ENCODE results near the gene CEACAM4. TPM values are rescaled to one million over a fixed set of nuclear protein-coding genes. Genes with fewer than 3 reads are reported as not detected.
"Not testable (repeated sequence)": the region's sequence is repeated elsewhere in the genome, so short reads cannot be mapped to it uniquely, and the experiment has no call there.

The CEACAM4 gene
- total and polyA plus RNA-seq, 2 donors (not counting 1 experiment from before 2014, with no cell fraction given): not detected

GRCh38 chr19:41668315-41668714 is 41.4 kb upstream of the CEACAM4 start:
- Histone ChIP-seq H3K9me3 (ENCODE audit: control insufficient read depth, insufficient read depth, low read depth, low read length) (no peaks in the 10 kb centered on the region), H3K4me3 (replicated peaks in 1 of 4; ENCODE audit: control extremely low read depth in 1 of 4, insufficient read depth in 1 of 4, low read depth in 3 of 4, low read length in 4 of 4) (no peak overlapping the region), H3K4me2 (ENCODE audit: extremely low read depth, insufficient read depth, low read length) (no peak overlapping the region), H3K36me3 (ENCODE audit: control insufficient read depth, insufficient read depth, low read length) (no peaks in the 10 kb centered on the region), H2AFZ (ENCODE audit: low read length) (no peak overlapping the region), H3K9ac (ENCODE audit: insufficient read depth, low read length) (no peak overlapping the region), H4K20me1 (ENCODE audit: control insufficient read depth, extremely low read depth, insufficient read depth, low read length) (no peaks in the 10 kb centered on the region), H3K4me1 (ENCODE audit: control insufficient read depth, extremely low read depth, insufficient read depth, low read length) (no peaks in the 10 kb centered on the region), H3K79me2 (ENCODE audit: control insufficient read depth, insufficient read depth, low read length) (no peaks in the 10 kb centered on the region), H3K27me3 (ENCODE audit: control insufficient read depth, insufficient read depth, low read length) (no peaks in the 10 kb centered on the region), H3K27ac (ENCODE audit: insufficient read depth, low read length) (no peak overlapping the region)
- TF ChIP-seq CTCF (conservative IDR thresholded peaks at IDR 0.05 in 1 of 2, IDR thresholded peaks at IDR 0.05 in 1 of 2; ENCODE audit: low read depth in 1 of 2, low read length in 2 of 2) (no peak), EZH2 (IDR thresholded peaks at IDR 0.05; ENCODE audit: low read length, missing control alignments) (no peak)
- DNase-seq (ENCODE audit: low read depth in 2 of 2): no peak

GRCh38 chr19:41666075-41666474 is 39.2 kb upstream of the CEACAM4 start:
- H2AFZ ChIP-seq (ENCODE audit: low read length): no peak overlapping the region
- no peaks in the 10 kb centered on the region for H3K36me3 ChIP-seq (ENCODE audit: control insufficient read depth, insufficient read depth, low read length)
- no peaks in the 10 kb centered on the region for H3K9me3 ChIP-seq (ENCODE audit: control insufficient read depth, insufficient read depth, low read depth, low read length)
- no peaks in the 10 kb centered on the region for H4K20me1 ChIP-seq (ENCODE audit: control insufficient read depth, extremely low read depth, insufficient read depth, low read length)
- no peaks in the 10 kb centered on the region for H3K27me3 ChIP-seq (ENCODE audit: control insufficient read depth, insufficient read depth, low read length)
- no peaks in the 10 kb centered on the region for H3K79me2 ChIP-seq (ENCODE audit: control insufficient read depth, insufficient read depth, low read length)
- no peak overlapping the region for H3K4me2 ChIP-seq (ENCODE audit: extremely low read depth, insufficient read depth, low read length)
- TF ChIP-seq CTCF (conservative IDR thresholded peaks at IDR 0.05 in 1 of 2, IDR thresholded peaks at IDR 0.05 in 1 of 2; ENCODE audit: low read depth in 1 of 2, low read length in 2 of 2) (no peak), EZH2 (IDR thresholded peaks at IDR 0.05; ENCODE audit: low read length, missing control alignments) (no peak)
- H3K27ac ChIP-seq (ENCODE audit: insufficient read depth, low read length): no peak overlapping the region
- no peaks in the 10 kb centered on the region for H3K4me1 ChIP-seq (ENCODE audit: control insufficient read depth, extremely low read depth, insufficient read depth, low read length)
- no peak for DNase-seq (ENCODE audit: low read depth in 2 of 2)
- H3K4me3 ChIP-seq (replicated peaks in 1 of 4; ENCODE audit: control extremely low read depth in 1 of 4, insufficient read depth in 1 of 4, low read depth in 3 of 4, low read length in 4 of 4): no peak overlapping the region
- H3K9ac ChIP-seq (ENCODE audit: insufficient read depth, low read length): no peak overlapping the region

- Histone ChIP-seq H3K4me2 (ENCODE audit: extremely low read depth, insufficient read depth, low read length) (no peak overlapping the region), H2AFZ (ENCODE audit: low read length) (no peak overlapping the region), H3K27ac (ENCODE audit: insufficient read depth, low read length) (no peak overlapping the region), H3K27me3 (ENCODE audit: control insufficient read depth, insufficient read depth, low read length) (no peaks in the 10 kb centered on the region), H3K9me3 (ENCODE audit: control insufficient read depth, insufficient read depth, low read depth, low read length) (no peaks in the 10 kb centered on the region), H3K79me2 (ENCODE audit: control insufficient read depth, insufficient read depth, low read length) (no peaks in the 10 kb centered on the region), H3K4me3 (replicated peaks in 1 of 4; ENCODE audit: control extremely low read depth in 1 of 4, insufficient read depth in 1 of 4, low read depth in 3 of 4, low read length in 4 of 4) (no peak overlapping the region), H3K36me3 (ENCODE audit: control insufficient read depth, insufficient read depth, low read length) (no peaks in the 10 kb centered on the region), H3K4me1 (ENCODE audit: control insufficient read depth, extremely low read depth, insufficient read depth, low read length) (no peaks in the 10 kb centered on the region), H3K9ac (ENCODE audit: insufficient read depth, low read length) (no peak overlapping the region), H4K20me1 (ENCODE audit: control insufficient read depth, extremely low read depth, insufficient read depth, low read length) (no peaks in the 10 kb centered on the region)
- no peak for DNase-seq (ENCODE audit: low read depth in 2 of 2)
- TF ChIP-seq CTCF (conservative IDR thresholded peaks at IDR 0.05 in 1 of 2, IDR thresholded peaks at IDR 0.05 in 1 of 2; ENCODE audit: low read depth in 1 of 2, low read length in 2 of 2) (no peak), EZH2 (IDR thresholded peaks at IDR 0.05; ENCODE audit: low read length, missing control alignments) (no peak)
Measured at GRCh38 chr19:41657157-41657556, 30.3 kb upstream of the CEACAM4 start.

- not testable (repeated sequence) for DNase-seq (ENCODE audit: low read depth in 2 of 2); H3K36me3 ChIP-seq (ENCODE audit: control insufficient read depth, insufficient read depth, low read length); H3K9ac ChIP-seq (ENCODE audit: insufficient read depth, low read length); H3K27ac ChIP-seq (ENCODE audit: insufficient read depth, low read length); H4K20me1 ChIP-seq (ENCODE audit: control insufficient read depth, extremely low read depth, insufficient read depth, low read length); H3K9me3 ChIP-seq (ENCODE audit: control insufficient read depth, insufficient read depth, low read depth, low read length); H3K4me2 ChIP-seq (ENCODE audit: extremely low read depth, insufficient read depth, low read length); H2AFZ ChIP-seq (ENCODE audit: low read length); H3K27me3 ChIP-seq (ENCODE audit: control insufficient read depth, insufficient read depth, low read length); H3K79me2 ChIP-seq (ENCODE audit: control insufficient read depth, insufficient read depth, low read length); H3K4me1 ChIP-seq (ENCODE audit: control insufficient read depth, extremely low read depth, insufficient read depth, low read length); H3K4me3 ChIP-seq (replicated peaks in 1 of 4; ENCODE audit: control extremely low read depth in 1 of 4, insufficient read depth in 1 of 4, low read depth in 3 of 4, low read length in 4 of 4)
Measured at GRCh38 chr19:41656756-41657155, 29.9 kb upstream of the CEACAM4 start.
